Stimulated activated naive B cell treated with anti-CD40 and anti-IgM and Interleukin-4, amounts not matched to agents 10 μg/mL and 1 μg/mL and 100 μg/mL, for 72 hours (primary cell): ENCODE data around the gene ERVH48-1.
A peak's percentile ranks its signal among the peaks of the same experiment; 100 is the strongest.
"Not testable (repeated sequence)": the region's sequence is repeated elsewhere in the genome, so short reads cannot be mapped to it uniquely, and the experiment has no call there.

Source experiments
- ATAC-seq, 2 donors: fragments of 150-1000 bp; cut with Tn5 transposase; replicated peaks; 2 replicates each; pipeline ENCODE4 v1.10.0; 2021; ENCODE audit warnings: moderate library complexity in 1 of 2
- DNase-seq: peaks from one replicate; pipeline ENCODE4 v3.0.0; 2021
- H3K27ac Mint-ChIP-seq: one replicate; pipeline ENCODE4 v1.8.0; 2022; ENCODE audit warnings: mild to moderate bottlenecking, mixed read lengths
- H3K27me3 Mint-ChIP-seq, 2 donors: one replicate each; pipeline ENCODE4 v1.8.0; 2022; ENCODE audit warnings: mixed read lengths in 2 of 2
- H3K36me3 Mint-ChIP-seq, 2 donors: one replicate each; pipeline ENCODE4 v1.8.0; 2022; ENCODE audit warnings: mixed read lengths in 2 of 2, mild to moderate bottlenecking in 1 of 2
- H3K4me1 Mint-ChIP-seq, 2 donors: one replicate each; pipeline ENCODE4 v1.8.0; 2022; ENCODE audit warnings: mixed read lengths in 2 of 2, mild to moderate bottlenecking in 1 of 2
- H3K4me3 Mint-ChIP-seq, 2 donors: one replicate each; pipeline ENCODE4 v1.8.0; 2022; ENCODE audit warnings: mild to moderate bottlenecking in 2 of 2, mixed read lengths in 2 of 2, moderate library complexity in 1 of 2
- H3K9me3 Mint-ChIP-seq, 2 donors: one replicate each; pipeline ENCODE4 v1.8.0; 2022; ENCODE audit warnings: mixed read lengths in 2 of 2, mild to moderate bottlenecking in 1 of 2

ERVH48-1 gene

GRCh38 chr21:42925114-42925926, at the start of gene ERVH48-1:
Gene ERVH48-1, minus strand, starts transcription at chr21:42925630. Its CDS starts 6,624 bp downstream, at chr21:42919006.
- H3K36me3 Mint-ChIP-seq = no peaks in the 10 kb centered on the region
- H3K27me3 Mint-ChIP-seq = no peaks in the 10 kb centered on the region
- peak; percentile 27 to 35 for ATAC-seq
- no peak for DNase-seq
- H3K4me1 Mint-ChIP-seq = peaks cover 13 to 15% of the 10 kb centered on the region in 2 donors
- H3K27ac Mint-ChIP-seq = no peak within 1 kb of the TSS
- no peak within 1 kb of the TSS for H3K4me3 Mint-ChIP-seq
- H3K9me3 Mint-ChIP-seq = no peaks in the 10 kb centered on the region

- Mint-ChIP-seq H3K9me3 (no peaks in the 10 kb centered on the region), H3K27me3 (no peaks in the 10 kb centered on the region), H3K36me3 (peaks cover 15 to 18% of the 10 kb centered on the region in 2 donors), H3K4me1 (peaks cover 12 to 26% of the 10 kb centered on the region in 2 donors), H3K27ac (peak within 1 kb of the TSS; percentile 94), H3K4me3 (peak within 1 kb of the TSS; percentile 87 to 88)
- ATAC-seq (peak; percentile 89), DNase-seq (peak; percentile 99)
Measured at GRCh38 chr21:42973991-42974831, 48.8 kb upstream of the ERVH48-1 start, which contains the start of gene PKNOX1. Gene PKNOX1, plus strand, starts transcription at chr21:42974562. Its CDS starts 29,820 bp downstream, at chr21:43004382.

- Mint-ChIP-seq H3K36me3 (peaks cover 12 to 13% of the 10 kb centered on the region in 2 donors), H3K27me3 (no peaks in the 10 kb centered on the region), H3K9me3 (no peaks in the 10 kb centered on the region), H3K4me1 (peaks cover 12 to 21% of the 10 kb centered on the region in 2 donors), H3K27ac (peak overlapping the region; percentile 92), H3K4me3 (peak overlapping the region; percentile 80 to 86)
- DNase-seq = no peak
- ATAC-seq = no peak
Measured at GRCh38 chr21:42973309-42973990, 48.0 kb upstream of the ERVH48-1 start.

GRCh38 chr21:42971897-42972275, 46.5 kb upstream of the ERVH48-1 start:
- ATAC-seq (no peak), DNase-seq (no peak)
- peaks cover 5% of the 10 kb centered on the region in 2 donors for H3K36me3 Mint-ChIP-seq
- H3K27ac Mint-ChIP-seq = no peak overlapping the region
- no peaks in the 10 kb centered on the region for H3K27me3 Mint-ChIP-seq
- peaks cover 8 to 14% of the 10 kb centered on the region in 2 donors for H3K4me1 Mint-ChIP-seq
- H3K4me3 Mint-ChIP-seq = no peak overlapping the region
- H3K9me3 Mint-ChIP-seq = no peaks in the 10 kb centered on the region

GRCh38 chr21:42970946-42971653, 45.7 kb upstream of the ERVH48-1 start:
- Mint-ChIP-seq H3K4me1 (peaks cover 5 to 14% of the 10 kb centered on the region in 2 donors), H3K27me3 (no peaks in the 10 kb centered on the region), H3K9me3 (no peaks in the 10 kb centered on the region), H3K36me3 (no peaks in the 10 kb centered on the region), H3K27ac (no peak overlapping the region), H3K4me3 (no peak overlapping the region)
- no peak for DNase-seq
- no peak for ATAC-seq

- Mint-ChIP-seq H3K4me1 (peaks cover 5 to 9% of the 10 kb centered on the region in 2 donors), H3K27ac (no peak overlapping the region), H3K36me3 (no peaks in the 10 kb centered on the region), H3K9me3 (no peaks in the 10 kb centered on the region), H3K27me3 (no peaks in the 10 kb centered on the region), H3K4me3 (no peak overlapping the region)
- no peak for ATAC-seq
- DNase-seq = no peak
Measured at GRCh38 chr21:42969193-42969600, 43.8 kb upstream of the ERVH48-1 start.

- H3K36me3 Mint-ChIP-seq, H3K27me3 Mint-ChIP-seq, ATAC-seq, H3K4me1 Mint-ChIP-seq, H3K4me3 Mint-ChIP-seq, DNase-seq, H3K9me3 Mint-ChIP-seq, H3K27ac Mint-ChIP-seq: not testable (repeated sequence)
Measured at GRCh38 chr21:42967616-42968015, 42.2 kb upstream of the ERVH48-1 start.

GRCh38 chr21:42965211-42965560, 39.8 kb upstream of the ERVH48-1 start:
- Mint-ChIP-seq H3K4me3 (no peak overlapping the region), H3K27ac (no peak overlapping the region), H3K36me3 (no peaks in the 10 kb centered on the region), H3K27me3 (no peaks in the 10 kb centered on the region), H3K9me3 (no peaks in the 10 kb centered on the region), H3K4me1 (no peaks in the 10 kb centered on the region)
- ATAC-seq = no peak
- no peak for DNase-seq

- no peak for ATAC-seq
- H3K4me3 Mint-ChIP-seq = no peak overlapping the region
Measured at GRCh38 chr21:42964546-42965210, 39.2 kb upstream of the ERVH48-1 start.

GRCh38 chr21:42964086-42964485, 38.7 kb upstream of the ERVH48-1 start:
- no peaks in the 10 kb centered on the region for H3K4me1 Mint-ChIP-seq
- no peak overlapping the region for H3K4me3 Mint-ChIP-seq
- ATAC-seq = no peak
- DNase-seq = no peak
- H3K27ac Mint-ChIP-seq = no peak overlapping the region
- no peaks in the 10 kb centered on the region for H3K36me3 Mint-ChIP-seq
- H3K9me3 Mint-ChIP-seq = no peaks in the 10 kb centered on the region
- H3K27me3 Mint-ChIP-seq = no peaks in the 10 kb centered on the region

More at GRCh38 chr21:42964546-42965210, 39.2 kb upstream of the ERVH48-1 start:
- no peaks in the 10 kb centered on the region for H3K27me3 Mint-ChIP-seq
- DNase-seq = no peak
- no peaks in the 10 kb centered on the region for H3K4me1 Mint-ChIP-seq
- no peaks in the 10 kb centered on the region for H3K9me3 Mint-ChIP-seq
- H3K27ac Mint-ChIP-seq = no peak overlapping the region
- H3K36me3 Mint-ChIP-seq = no peaks in the 10 kb centered on the region

- no peaks in the 10 kb centered on the region for H3K36me3 Mint-ChIP-seq
Measured at GRCh38 chr21:42962380-42963007, 37.1 kb upstream of the ERVH48-1 start.

GRCh38 chr21:42959728-42960127, 34.3 kb upstream of the ERVH48-1 start:
- Mint-ChIP-seq H3K27ac (no peak overlapping the region), H3K9me3 (no peaks in the 10 kb centered on the region), H3K4me1 (no peaks in the 10 kb centered on the region), H3K27me3 (peaks cover 0 to 1% of the 10 kb centered on the region in 2 donors), H3K36me3 (no peaks in the 10 kb centered on the region), H3K4me3 (no peak overlapping the region)
- ATAC-seq (no peak), DNase-seq (no peak)

More at GRCh38 chr21:42962380-42963007, 37.1 kb upstream of the ERVH48-1 start:
- ATAC-seq (no peak), DNase-seq (no peak)
- Mint-ChIP-seq H3K4me1 (no peaks in the 10 kb centered on the region), H3K27ac (no peak overlapping the region), H3K4me3 (no peak overlapping the region), H3K27me3 (no peaks in the 10 kb centered on the region), H3K9me3 (no peaks in the 10 kb centered on the region)

GRCh38 chr21:42958122-42958521, 32.7 kb upstream of the ERVH48-1 start:
- DNase-seq, H3K27me3 Mint-ChIP-seq, ATAC-seq, H3K4me1 Mint-ChIP-seq, H3K9me3 Mint-ChIP-seq, H3K27ac Mint-ChIP-seq, H3K36me3 Mint-ChIP-seq, H3K4me3 Mint-ChIP-seq: not testable (repeated sequence)
